SIG-M5 treated with dmso at 0.1 percent for 504 hours (cell line): ENCODE measurements around the gene PRRG4.
"Not testable (repeated sequence)": the region's sequence is repeated elsewhere in the genome, so short reads cannot be mapped to it uniquely, and the experiment has no call there.

Experiments used
- DNase-seq: peaks from one replicate; lab custom pipeline; 2025; ENCODE audit not compliant: unreplicated experiment; lab: John Stamatoyannopoulos, UW

Gene PRRG4

GRCh38 chr11:32830413-32830738 is 649 bp downstream of the PRRG4 start:
- peak; percentile 34 for DNase-seq

GRCh38 chr11:32830796-32831195 is 1.1 kb downstream of the PRRG4 start:
- no peak for DNase-seq

- DNase-seq, result no peak
Measured at GRCh38 chr11:32831221-32831620, 1.5 kb downstream of the PRRG4 start.

- DNase-seq, result no peak
Measured at GRCh38 chr11:32833921-32834320, 4.2 kb downstream of the PRRG4 start.

GRCh38 chr11:32836946-32837345 is 7.2 kb downstream of the PRRG4 start:
- DNase-seq, result no peak

- DNase-seq, result no peak
Measured at GRCh38 chr11:32838505-32839274, 9.0 kb downstream of the PRRG4 start.

- no peak for DNase-seq
Measured at GRCh38 chr11:32839308-32839707, 9.6 kb downstream of the PRRG4 start.

GRCh38 chr11:32840587-32840986 is 10.9 kb downstream of the PRRG4 start:
- peak; percentile 33 for DNase-seq

- peak; percentile 12 for DNase-seq
Measured at GRCh38 chr11:32843544-32843943, 13.8 kb downstream of the PRRG4 start.

GRCh38 chr11:32847511-32847910 is 17.8 kb downstream of the PRRG4 start:
- DNase-seq, result peak; percentile 78

- no peak for DNase-seq
Measured at GRCh38 chr11:32849761-32850160, 20.0 kb downstream of the PRRG4 start.

- DNase-seq, result no peak
Measured at GRCh38 chr11:32851251-32851650, 21.5 kb downstream of the PRRG4 start.

- peak; percentile 61 for DNase-seq
Measured at GRCh38 chr11:32852207-32852606, 22.5 kb downstream of the PRRG4 start.

GRCh38 chr11:32855601-32856000 is 25.9 kb downstream of the PRRG4 start:
- DNase-seq, result no peak

GRCh38 chr11:32858731-32859130 is 29.0 kb downstream of the PRRG4 start:
- no peak for DNase-seq

- DNase-seq, result no peak
Measured at GRCh38 chr11:32861850-32862577, 32.3 kb downstream of the PRRG4 start.

- DNase-seq, result no peak
Measured at GRCh38 chr11:32864555-32864954, 34.8 kb downstream of the PRRG4 start.

GRCh38 chr11:32868752-32869151 is 39.0 kb downstream of the PRRG4 start:
- not testable (repeated sequence) for DNase-seq

- peak; percentile 12 for DNase-seq
Measured at GRCh38 chr11:32870676-32871075, 40.9 kb downstream of the PRRG4 start.

GRCh38 chr11:32874132-32874531 is 44.4 kb downstream of the PRRG4 start:
- DNase-seq, result no peak

- no peak for DNase-seq
Measured at GRCh38 chr11:32881286-32881685, 51.6 kb downstream of the PRRG4 start.

GRCh38 chr11:32883421-32883820 is 53.7 kb downstream of the PRRG4 start:
- no peak for DNase-seq

GRCh38 chr11:32884023-32884422 is 54.3 kb downstream of the PRRG4 start:
- no peak for DNase-seq
